Measurements from ENCODE around the gene PPP1R3D. TPM values are rescaled to one million over a fixed set of nuclear protein-coding genes. Genes with fewer than 3 reads are reported as not detected.

Gene PPP1R3D
- polyA plus RNA-seq, 3 donors = 2.0 to 3.9 (median 3.5) TPM

DNA sequence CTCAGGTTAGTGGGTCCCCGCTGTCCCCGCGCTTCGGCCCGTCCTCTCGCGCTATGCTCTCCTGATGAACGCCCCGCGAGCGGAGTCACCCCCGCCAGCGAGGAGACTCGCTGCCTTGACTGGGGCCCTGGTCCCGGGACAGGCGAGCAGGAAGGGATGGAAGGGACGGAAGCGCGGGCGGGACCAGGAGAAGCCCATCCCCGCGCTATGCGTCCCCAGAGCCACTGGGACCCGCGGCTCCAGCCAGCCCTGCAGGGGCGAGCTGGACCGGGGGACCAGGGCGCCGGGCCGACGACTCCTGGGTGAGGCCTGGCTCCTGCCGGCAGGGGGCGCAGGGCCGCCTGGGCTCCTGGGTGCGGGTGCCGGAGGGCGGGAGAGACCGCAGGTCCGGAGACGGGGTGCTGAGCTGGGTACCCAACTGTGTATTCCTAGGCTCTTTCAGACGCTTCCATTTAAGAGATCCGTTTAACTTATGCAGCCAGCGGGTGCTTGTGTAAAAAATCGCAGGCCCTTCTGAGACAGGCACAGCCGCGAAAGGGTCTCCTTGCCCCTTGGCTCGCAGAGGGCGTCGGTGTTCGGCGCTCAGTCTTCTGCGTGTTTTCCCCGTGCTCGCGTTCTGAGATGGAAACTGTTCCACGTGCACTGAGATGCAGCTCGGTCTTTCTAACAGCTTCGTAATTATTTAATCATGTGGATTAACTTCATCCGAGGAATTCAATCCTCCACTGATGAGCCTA, 6.1 kb downstream of the PPP1R3D start:
- H3K4me2 ChIP-seq (replicated peaks; ENCODE audit: extremely low read depth, low read length, poor library complexity, severe bottlenecking) = peak overlapping the region; percentile 83
- H3K9ac ChIP-seq (ENCODE audit: insufficient read depth, low read length, poor library complexity, severe bottlenecking) = peak overlapping the region; percentile 13
- no peaks in the 10 kb centered on the region for H3K27me3 ChIP-seq (ENCODE audit: control insufficient read depth in 2 of 2, insufficient read depth in 2 of 2, low read length in 2 of 2)
- intact Hi-C loops (cut with micrococcal nuclease) = no loop called here
- 7% methylated on average over 51 of the region's 59 CpGs for WGBS (ENCODE audit: insufficient coverage)
- peak; percentile 65 to 75 (median 65) for DNase-seq
- H2AFZ ChIP-seq (ENCODE audit: insufficient read depth, low read depth, low read length, poor library complexity, severe bottlenecking) = peak overlapping the region; percentile 82
- Mint-ChIP-seq H3K27ac (no peak overlapping the region), H3K27me3 (ENCODE audit: low read depth in 3 of 3) (peaks cover 0 to 6% (median 5%) of the 10 kb centered on the region in 3 donors), H3K36me3 (peaks cover 12 to 15% of the 10 kb centered on the region in 2 donors), H3K9me3 (peaks cover 0 to 6% (median 1%) of the 10 kb centered on the region in 7 donors), H3K4me3 (peak overlapping the region; percentile 78 to 84), H3K4me1 (peaks cover 41% of the 10 kb centered on the region)
- no peak overlapping the region for H3K27ac ChIP-seq (ENCODE audit: low read depth in 1 of 2, low read length in 2 of 2)
- peak overlapping the region; percentile 49 to 77 (median 65) for H3K4me3 ChIP-seq (replicated peaks in 1 of 3; ENCODE audit: low read depth in 2 of 3, low read length in 3 of 3)
- TF ChIP-seq, protein P1, sequence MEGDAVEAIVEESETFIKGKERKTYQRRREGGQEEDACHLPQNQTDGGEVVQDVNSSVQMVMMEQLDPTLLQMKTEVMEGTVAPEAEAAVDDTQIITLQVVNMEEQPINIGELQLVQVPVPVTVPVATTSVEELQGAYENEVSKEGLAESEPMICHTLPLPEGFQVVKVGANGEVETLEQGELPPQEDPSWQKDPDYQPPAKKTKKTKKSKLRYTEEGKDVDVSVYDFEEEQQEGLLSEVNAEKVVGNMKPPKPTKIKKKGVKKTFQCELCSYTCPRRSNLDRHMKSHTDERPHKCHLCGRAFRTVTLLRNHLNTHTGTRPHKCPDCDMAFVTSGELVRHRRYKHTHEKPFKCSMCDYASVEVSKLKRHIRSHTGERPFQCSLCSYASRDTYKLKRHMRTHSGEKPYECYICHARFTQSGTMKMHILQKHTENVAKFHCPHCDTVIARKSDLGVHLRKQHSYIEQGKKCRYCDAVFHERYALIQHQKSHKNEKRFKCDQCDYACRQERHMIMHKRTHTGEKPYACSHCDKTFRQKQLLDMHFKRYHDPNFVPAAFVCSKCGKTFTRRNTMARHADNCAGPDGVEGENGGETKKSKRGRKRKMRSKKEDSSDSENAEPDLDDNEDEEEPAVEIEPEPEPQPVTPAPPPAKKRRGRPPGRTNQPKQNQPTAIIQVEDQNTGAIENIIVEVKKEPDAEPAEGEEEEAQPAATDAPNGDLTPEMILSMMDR (IDR thresholded peaks at IDR 0.05) = peak; percentile 99
- H3K4me1 ChIP-seq (ENCODE audit: control insufficient read depth in 1 of 2, insufficient read depth in 2 of 2, low read length in 2 of 2) = peaks cover 40 to 50% of the 10 kb centered on the region in 2 donors
- peaks cover 44% of the 10 kb centered on the region for H3K79me2 ChIP-seq (ENCODE audit: insufficient read depth, low read length)
- peaks cover 38% of the 10 kb centered on the region for H4K20me1 ChIP-seq (ENCODE audit: insufficient read depth, low read length)
- H3K9me3 ChIP-seq (replicated peaks in 1 of 2; ENCODE audit: control insufficient read depth in 1 of 2, insufficient read depth in 1 of 2, low read length in 2 of 2) = no peaks in the 10 kb centered on the region
- peaks cover 0 to 12% of the 10 kb centered on the region in 2 donors for H3K36me3 ChIP-seq (replicated peaks in 1 of 2; ENCODE audit: control insufficient read depth in 1 of 2, insufficient read depth in 2 of 2, low read length in 2 of 2)

DNA sequence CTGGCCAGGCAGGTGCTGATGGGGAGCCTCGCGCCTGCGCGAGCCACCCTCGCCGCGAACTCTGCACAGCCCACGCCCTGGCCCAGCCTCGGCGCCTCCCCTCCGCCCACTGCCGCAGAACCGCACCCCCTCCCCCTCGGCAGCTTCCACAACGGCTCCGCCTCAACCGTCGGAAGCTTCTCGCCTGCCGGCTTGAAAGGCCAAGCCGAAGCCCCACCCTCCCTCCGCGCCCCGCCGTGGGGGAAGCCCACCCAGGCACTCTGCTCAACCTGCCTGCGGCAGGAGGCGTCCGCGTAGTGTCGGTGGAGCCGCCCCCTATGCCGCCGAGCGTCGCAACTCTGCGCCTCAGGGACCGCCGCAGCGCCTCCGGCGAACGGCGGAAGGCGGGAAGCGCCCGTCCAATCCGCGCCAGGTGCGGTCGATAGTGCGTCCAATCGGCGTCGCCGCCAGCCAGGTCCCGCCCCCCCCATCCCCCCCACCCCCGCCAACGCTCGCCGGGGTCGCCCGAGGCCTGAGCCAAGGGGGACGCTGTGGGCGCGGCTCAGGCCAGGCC, 6.7 kb downstream of the PPP1R3D start, which contains the start of gene SYCP2:
SYCP2 (minus strand) TSS at position 342 of the 553 bp plus-strand sequence. CDS start 11,224 bp downstream, outside the sequence.
- H3K9ac ChIP-seq (ENCODE audit: insufficient read depth, low read length, poor library complexity, severe bottlenecking) = peak within 1 kb of the TSS; percentile 13
- peaks cover 37% of the 10 kb centered on the region for H3K79me2 ChIP-seq (ENCODE audit: insufficient read depth, low read length)
- H3K4me1 ChIP-seq (ENCODE audit: control insufficient read depth in 1 of 2, insufficient read depth in 2 of 2, low read length in 2 of 2) = peaks cover 34 to 44% of the 10 kb centered on the region in 2 donors
- H3K4me3 Mint-ChIP-seq = peak within 1 kb of the TSS; percentile 78 to 84
- TF ChIP-seq, protein P1 (IDR thresholded peaks at IDR 0.05) = no peak
- H3K36me3 ChIP-seq (replicated peaks in 1 of 2; ENCODE audit: control insufficient read depth in 1 of 2, insufficient read depth in 2 of 2, low read length in 2 of 2) = peaks cover 0 to 12% of the 10 kb centered on the region in 2 donors
- H3K4me3 ChIP-seq (replicated peaks in 1 of 3; ENCODE audit: low read depth in 2 of 3, low read length in 3 of 3) = peak within 1 kb of the TSS; percentile 49 to 77 (median 65)
- H3K27me3 Mint-ChIP-seq (ENCODE audit: low read depth in 3 of 3) = peaks cover 0 to 9% (median 5%) of the 10 kb centered on the region in 3 donors
- WGBS (ENCODE audit: insufficient coverage) = 40% methylated on average over 45 of the region's 65 CpGs
- H3K9me3 Mint-ChIP-seq = peaks cover 0 to 4% (median 0%) of the 10 kb centered on the region in 7 donors
- intact Hi-C loops (cut with micrococcal nuclease) = no loop called here
- H4K20me1 ChIP-seq (ENCODE audit: insufficient read depth, low read length) = peaks cover 32% of the 10 kb centered on the region
- DNase-seq = peak in 1 of 3 donors; percentile 26
- no peak within 1 kb of the TSS for H3K27ac Mint-ChIP-seq
- peak within 1 kb of the TSS; percentile 82 for H2AFZ ChIP-seq (ENCODE audit: insufficient read depth, low read depth, low read length, poor library complexity, severe bottlenecking)
- H3K36me3 Mint-ChIP-seq = peaks cover 8 to 15% of the 10 kb centered on the region in 2 donors
- H3K27ac ChIP-seq (ENCODE audit: low read depth in 1 of 2, low read length in 2 of 2) = no peak within 1 kb of the TSS
- no peaks in the 10 kb centered on the region for H3K9me3 ChIP-seq (replicated peaks in 1 of 2; ENCODE audit: control insufficient read depth in 1 of 2, insufficient read depth in 1 of 2, low read length in 2 of 2)
- H3K4me2 ChIP-seq (replicated peaks; ENCODE audit: extremely low read depth, low read length, poor library complexity, severe bottlenecking) = peak within 1 kb of the TSS; percentile 83
- peaks cover 34% of the 10 kb centered on the region for H3K4me1 Mint-ChIP-seq
- H3K27me3 ChIP-seq (ENCODE audit: control insufficient read depth in 2 of 2, insufficient read depth in 2 of 2, low read length in 2 of 2) = no peaks in the 10 kb centered on the region

All from CD14-positive monocyte (primary cell).